ENCODE data around the gene EFNB3.

Gene EFNB3

DNA sequence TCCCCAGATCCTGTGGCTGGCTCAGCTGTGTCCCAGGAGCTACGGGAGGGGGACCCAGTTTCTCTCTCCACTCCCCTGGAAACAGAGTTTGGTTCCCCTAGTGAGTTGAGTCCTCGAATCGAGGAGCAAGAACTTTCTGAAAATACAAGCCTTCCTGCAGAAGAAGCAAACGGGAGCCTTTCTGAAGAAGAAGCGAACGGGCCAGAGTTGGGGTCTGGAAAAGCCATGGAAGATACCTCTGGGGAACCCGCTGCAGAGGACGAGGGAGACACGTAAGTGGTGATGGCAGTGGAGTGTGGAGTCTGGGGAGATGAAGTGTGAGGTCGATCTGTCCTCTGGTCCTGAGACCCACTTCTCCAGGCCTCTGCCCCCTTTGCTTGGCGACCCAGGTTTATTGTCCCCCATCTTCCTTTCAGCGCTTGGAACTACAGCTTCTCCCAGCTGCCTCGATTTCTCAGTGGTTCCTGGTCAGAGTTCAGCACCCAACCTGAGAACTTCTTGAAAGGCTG, 16.1 kb upstream of the EFNB3 start:
- TF ChIP-seq CSDC2 (CRISPR knock-in tag; IDR thresholded peaks at IDR 0.05) (no peak), SNAI2 (CRISPR knock-in tag; IDR thresholded peaks at IDR 0.05) (no peak), RARB (CRISPR knock-in tag; IDR thresholded peaks at IDR 0.05) (no peak), TOX (CRISPR knock-in tag; IDR thresholded peaks at IDR 0.05; ENCODE audit: borderline replicate concordance) (no peak)
- ATAC-seq, result no peak

GRCh38 chr17:7695586-7695985, 9.4 kb upstream of the EFNB3 start:
- no peak for ATAC-seq
- TF ChIP-seq, protein P1, sequence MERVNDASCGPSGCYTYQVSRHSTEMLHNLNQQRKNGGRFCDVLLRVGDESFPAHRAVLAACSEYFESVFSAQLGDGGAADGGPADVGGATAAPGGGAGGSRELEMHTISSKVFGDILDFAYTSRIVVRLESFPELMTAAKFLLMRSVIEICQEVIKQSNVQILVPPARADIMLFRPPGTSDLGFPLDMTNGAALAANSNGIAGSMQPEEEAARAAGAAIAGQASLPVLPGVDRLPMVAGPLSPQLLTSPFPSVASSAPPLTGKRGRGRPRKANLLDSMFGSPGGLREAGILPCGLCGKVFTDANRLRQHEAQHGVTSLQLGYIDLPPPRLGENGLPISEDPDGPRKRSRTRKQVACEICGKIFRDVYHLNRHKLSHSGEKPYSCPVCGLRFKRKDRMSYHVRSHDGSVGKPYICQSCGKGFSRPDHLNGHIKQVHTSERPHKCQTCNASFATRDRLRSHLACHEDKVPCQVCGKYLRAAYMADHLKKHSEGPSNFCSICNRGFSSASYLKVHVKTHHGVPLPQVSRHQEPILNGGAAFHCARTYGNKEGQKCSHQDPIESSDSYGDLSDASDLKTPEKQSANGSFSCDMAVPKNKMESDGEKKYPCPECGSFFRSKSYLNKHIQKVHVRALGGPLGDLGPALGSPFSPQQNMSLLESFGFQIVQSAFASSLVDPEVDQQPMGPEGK (CRISPR knock-in tag; IDR thresholded peaks at IDR 0.05; ENCODE audit: borderline replicate concordance), result no peak
- TF ChIP-seq CSDC2 (CRISPR knock-in tag; IDR thresholded peaks at IDR 0.05) (no peak), ARNTL (CRISPR knock-in tag; IDR thresholded peaks at IDR 0.05; ENCODE audit: borderline replicate concordance, low read depth) (no peak), RARB (CRISPR knock-in tag; IDR thresholded peaks at IDR 0.05) (no peak), TCF4 (CRISPR knock-in tag; IDR thresholded peaks at IDR 0.05; ENCODE audit: borderline replicate concordance) (no peak), ZFP3 (CRISPR knock-in tag; IDR thresholded peaks at IDR 0.05) (no peak), CREB5 (CRISPR knock-in tag; IDR thresholded peaks at IDR 0.05; ENCODE audit: low read depth) (no peak), PPARA (CRISPR knock-in tag; IDR thresholded peaks at IDR 0.05; ENCODE audit: borderline replicate concordance) (no peak), POU6F1 (CRISPR knock-in tag; IDR thresholded peaks at IDR 0.05; ENCODE audit: borderline replicate concordance, low read depth) (no peak), TOX (CRISPR knock-in tag; IDR thresholded peaks at IDR 0.05; ENCODE audit: borderline replicate concordance) (no peak), ZNF565 (CRISPR knock-in tag; conservative IDR thresholded peaks at IDR 0.05; ENCODE audit: low read depth) (no peak), OSR1 (CRISPR knock-in tag; IDR thresholded peaks at IDR 0.05) (no peak), ZFP30 (CRISPR knock-in tag; IDR thresholded peaks at IDR 0.05) (no peak), BACH2 (CRISPR knock-in tag; IDR thresholded peaks at IDR 0.05; ENCODE audit: borderline replicate concordance) (no peak), GLIS3 (CRISPR knock-in tag; IDR thresholded peaks at IDR 0.05) (no peak), ISL1 (CRISPR knock-in tag; IDR thresholded peaks at IDR 0.05) (no peak), ZC3H10 (CRISPR knock-in tag; IDR thresholded peaks at IDR 0.05) (no peak), ESRRG (CRISPR knock-in tag; IDR thresholded peaks at IDR 0.05) (no peak), ZNF8 (CRISPR knock-in tag; IDR thresholded peaks at IDR 0.05) (no peak)
- TF ChIP-seq, protein P2, sequence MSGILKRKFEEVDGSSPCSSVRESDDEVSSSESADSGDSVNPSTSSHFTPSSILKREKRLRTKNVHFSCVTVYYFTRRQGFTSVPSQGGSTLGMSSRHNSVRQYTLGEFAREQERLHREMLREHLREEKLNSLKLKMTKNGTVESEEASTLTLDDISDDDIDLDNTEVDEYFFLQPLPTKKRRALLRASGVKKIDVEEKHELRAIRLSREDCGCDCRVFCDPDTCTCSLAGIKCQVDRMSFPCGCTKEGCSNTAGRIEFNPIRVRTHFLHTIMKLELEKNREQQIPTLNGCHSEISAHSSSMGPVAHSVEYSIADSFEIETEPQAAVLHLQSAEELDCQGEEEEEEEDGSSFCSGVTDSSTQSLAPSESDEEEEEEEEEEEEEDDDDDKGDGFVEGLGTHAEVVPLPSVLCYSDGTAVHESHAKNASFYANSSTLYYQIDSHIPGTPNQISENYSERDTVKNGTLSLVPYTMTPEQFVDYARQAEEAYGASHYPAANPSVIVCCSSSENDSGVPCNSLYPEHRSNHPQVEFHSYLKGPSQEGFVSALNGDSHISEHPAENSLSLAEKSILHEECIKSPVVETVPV (CRISPR knock-in tag; IDR thresholded peaks at IDR 0.05), result no peak

DNA sequence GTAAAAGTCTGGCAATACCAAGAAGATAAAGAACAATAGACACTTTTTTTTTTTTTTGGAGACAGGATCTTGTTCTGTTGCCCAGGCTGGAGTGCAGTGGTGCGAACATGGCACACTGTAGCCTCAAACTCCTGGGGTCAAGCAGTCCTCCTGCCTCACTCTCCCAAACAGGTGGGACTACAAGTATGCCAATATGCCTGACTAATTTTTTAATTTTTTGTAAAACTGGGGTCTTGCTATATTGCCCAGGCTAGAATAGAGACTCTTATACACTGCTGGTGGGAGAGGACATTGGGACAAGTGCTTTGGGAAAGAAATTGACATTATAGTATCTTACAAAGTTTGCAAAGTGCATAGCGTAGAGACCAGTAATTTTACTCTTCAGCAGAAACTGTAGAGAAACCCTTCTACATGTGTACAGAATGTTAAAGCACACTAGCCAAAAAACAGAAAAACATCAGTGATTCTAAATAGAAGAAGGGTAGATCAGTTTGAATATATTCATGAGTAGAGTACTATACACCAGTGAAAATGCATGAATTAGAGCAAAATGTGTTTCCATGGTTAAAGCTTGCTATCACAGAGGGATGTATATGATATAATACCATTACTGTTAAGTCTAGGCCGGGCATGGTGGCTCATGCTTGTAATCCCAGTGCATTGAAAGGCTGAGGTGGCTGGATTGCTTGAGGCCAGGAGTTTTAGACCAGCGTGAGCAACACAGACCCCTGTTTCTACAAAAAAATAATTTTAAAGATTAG, 7.0 kb upstream of the EFNB3 start:
- ATAC-seq, result no peak
- TF ChIP-seq ZFP3 (CRISPR knock-in tag; IDR thresholded peaks at IDR 0.05) (no peak), ZNF8 (CRISPR knock-in tag; IDR thresholded peaks at IDR 0.05) (no peak), GLIS3 (CRISPR knock-in tag; IDR thresholded peaks at IDR 0.05) (no peak)

- no peak for ATAC-seq
- TF ChIP-seq RARB (CRISPR knock-in tag; IDR thresholded peaks at IDR 0.05) (no peak), ZNF70 (CRISPR knock-in tag; IDR thresholded peaks at IDR 0.05) (no peak), ZNF565 (CRISPR knock-in tag; conservative IDR thresholded peaks at IDR 0.05; ENCODE audit: low read depth) (no peak), ESRRG (CRISPR knock-in tag; IDR thresholded peaks at IDR 0.05) (no peak), TOX (CRISPR knock-in tag; IDR thresholded peaks at IDR 0.05; ENCODE audit: borderline replicate concordance) (no peak), ZFP3 (CRISPR knock-in tag; IDR thresholded peaks at IDR 0.05) (no peak), CREB5 (CRISPR knock-in tag; IDR thresholded peaks at IDR 0.05; ENCODE audit: low read depth) (no peak), CSDC2 (CRISPR knock-in tag; IDR thresholded peaks at IDR 0.05) (no peak), ARNTL (CRISPR knock-in tag; IDR thresholded peaks at IDR 0.05; ENCODE audit: borderline replicate concordance, low read depth) (no peak), SNAI2 (CRISPR knock-in tag; IDR thresholded peaks at IDR 0.05) (no peak), ZC3H10 (CRISPR knock-in tag; IDR thresholded peaks at IDR 0.05) (no peak), BACH2 (CRISPR knock-in tag; IDR thresholded peaks at IDR 0.05; ENCODE audit: borderline replicate concordance) (no peak)
- TF ChIP-seq, protein P2 (CRISPR knock-in tag; IDR thresholded peaks at IDR 0.05), result no peak
- TF ChIP-seq, protein P1 (CRISPR knock-in tag; IDR thresholded peaks at IDR 0.05; ENCODE audit: borderline replicate concordance), result no peak
Observed at GRCh38 chr17:7700510-7700909, 4.5 kb upstream of the EFNB3 start.
